ENCODE measurements around the gene ITPR3. TPM values are rescaled to one million over a fixed set of nuclear protein-coding genes. Genes with fewer than 3 reads are reported as not detected.

ITPR3 gene
- polyA plus RNA-seq, 1 of the 3 experiments (the other 2 are of a cell fraction) = 8.1 TPM

DNA sequence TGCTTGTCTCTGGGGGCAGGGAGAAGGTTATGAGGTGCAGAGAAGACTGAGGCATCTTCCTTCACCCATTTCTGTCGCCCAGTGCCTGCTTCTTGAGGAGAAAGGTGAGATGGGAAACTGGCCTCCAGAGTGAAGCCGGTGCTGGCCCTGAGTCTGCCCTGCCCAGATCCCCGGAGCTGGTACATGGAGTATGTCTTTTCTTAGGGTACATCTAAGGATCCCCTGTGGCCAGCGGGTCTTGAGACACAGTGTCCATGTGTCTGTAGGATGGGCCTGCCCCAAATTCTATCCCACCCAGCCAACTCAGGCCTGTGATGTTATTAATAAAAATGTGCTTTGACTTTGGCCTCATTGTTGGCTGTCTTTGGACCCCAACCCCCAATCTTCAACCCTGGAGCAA is 32.2 kb upstream of the ITPR3 start:
- WGBS (ENCODE audit: low lambda C conversion rate) = 72% methylated on average over 2 of the region's 4 CpGs
- TF ChIP-seq ELF1 (IDR thresholded peaks at IDR 0.05) = no peak
- Histone ChIP-seq H3K4me3 (ENCODE audit: low read depth in 2 of 2, low read length in 1 of 2) (no peak overlapping the region), H3K4me1 (ENCODE audit: control insufficient read depth in 1 of 2, insufficient read depth in 2 of 2, low read depth in 1 of 2, low read length in 1 of 2) (peaks cover 11 to 25% of the 10 kb centered on the region in 2 experiments; a peak in 3 of 4 replicates), H4K20me1 (ENCODE audit: insufficient read depth) (no peaks in the 10 kb centered on the region), H3K9me2 (no peaks in the 10 kb centered on the region), H3K9ac (no peak overlapping the region), H2AFZ (ENCODE audit: low read depth) (no peak overlapping the region), H3K27me3 (ENCODE audit: insufficient read depth) (no peaks in the 10 kb centered on the region), H3K36me3 (replicated peaks in 1 of 2; ENCODE audit: control insufficient read depth in 1 of 2, insufficient read depth in 2 of 2, low read length in 1 of 2) (no peaks in the 10 kb centered on the region), H3K9me3 (no peaks in the 10 kb centered on the region), H3F3A (replicated peaks; ENCODE audit: insufficient read depth) (no peaks in the 10 kb centered on the region), H3K4me2 (no peak overlapping the region), H3K27ac (ENCODE audit: low read depth in 2 of 2, low read length in 1 of 2) (no peak overlapping the region), H3K79me2 (ENCODE audit: insufficient read depth) (no peaks in the 10 kb centered on the region)
- no peak for DNase-seq
- ChIA-PET CTCF (interaction anchor here (1.0 to 8.6 kb wide), 7 partner anchors 33 to 566 kb away, joined by 3 to 188 read pairs (median 16); partner anchors contain the start of genes ITPR3, UQCC2 and ZBTB9), POLR2A (no interaction called here)

- H3K27ac ChIP-seq (ENCODE audit: low read depth in 2 of 2, low read length in 1 of 2) = no peak overlapping the region
- WGBS (ENCODE audit: low lambda C conversion rate) = 53% methylated on average over 2 of the region's 4 CpGs
- no peaks in the 10 kb centered on the region for H3K9me3 ChIP-seq
- H3K9ac ChIP-seq = no peak overlapping the region
- H4K20me1 ChIP-seq (ENCODE audit: insufficient read depth) = no peaks in the 10 kb centered on the region
- H2AFZ ChIP-seq (ENCODE audit: low read depth) = no peak overlapping the region
- TF ChIP-seq EP300 (IDR thresholded peaks at IDR 0.05; ENCODE audit: borderline replicate concordance in 1 of 2, low read depth in 1 of 2, low read length in 1 of 2) = no peak
- TF ChIP-seq ZBTB33 (IDR thresholded peaks at IDR 0.05; ENCODE audit: borderline replicate concordance, low read depth) = no peak
- TF ChIP-seq, protein P1, sequence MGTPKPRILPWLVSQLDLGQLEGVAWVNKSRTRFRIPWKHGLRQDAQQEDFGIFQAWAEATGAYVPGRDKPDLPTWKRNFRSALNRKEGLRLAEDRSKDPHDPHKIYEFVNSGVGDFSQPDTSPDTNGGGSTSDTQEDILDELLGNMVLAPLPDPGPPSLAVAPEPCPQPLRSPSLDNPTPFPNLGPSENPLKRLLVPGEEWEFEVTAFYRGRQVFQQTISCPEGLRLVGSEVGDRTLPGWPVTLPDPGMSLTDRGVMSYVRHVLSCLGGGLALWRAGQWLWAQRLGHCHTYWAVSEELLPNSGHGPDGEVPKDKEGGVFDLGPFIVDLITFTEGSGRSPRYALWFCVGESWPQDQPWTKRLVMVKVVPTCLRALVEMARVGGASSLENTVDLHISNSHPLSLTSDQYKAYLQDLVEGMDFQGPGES (IDR thresholded peaks at IDR 0.05; ENCODE audit: low read depth, low read length) = no peak
- no peak for TF ChIP-seq RCOR1 (IDR thresholded peaks at IDR 0.05; ENCODE audit: low read length)
- no peak for TF ChIP-seq JUND (IDR thresholded peaks at IDR 0.05)
- no peak for TF ChIP-seq REST (IDR thresholded peaks at IDR 0.05; ENCODE audit: low read depth, low read length)
- TF ChIP-seq MXI1 (IDR thresholded peaks at IDR 0.05; ENCODE audit: low read depth, low read length) = no peak
- H3F3A ChIP-seq (replicated peaks; ENCODE audit: insufficient read depth) = no peaks in the 10 kb centered on the region
- no peaks in the 10 kb centered on the region for H3K27me3 ChIP-seq (ENCODE audit: insufficient read depth)
- H3K36me3 ChIP-seq (replicated peaks in 1 of 2; ENCODE audit: control insufficient read depth in 1 of 2, insufficient read depth in 2 of 2, low read length in 1 of 2) = no peaks in the 10 kb centered on the region
- no peaks in the 10 kb centered on the region for H3K9me2 ChIP-seq
- H3K4me3 ChIP-seq (ENCODE audit: low read depth in 2 of 2, low read length in 1 of 2) = peak overlapping the region in 1 of 2 experiments; percentile 17; a peak in 1 of 4 replicates
- ChIA-PET POLR2A (interaction anchor here (1.1 kb wide), 1 partner anchor 18 kb away, joined by 3 read pairs; no protein-coding TSS in a partner anchor), CTCF (interaction anchor here (0.8 to 8.6 kb wide), 33 partner anchors 10 to 565 kb away, joined by 3 to 188 read pairs (median 6); partner anchors contain the start of genes ITPR3, UQCC2 and ZBTB9)
- peaks cover 11 to 25% of the 10 kb centered on the region in 2 experiments; a peak in 3 of 4 replicates for H3K4me1 ChIP-seq (ENCODE audit: control insufficient read depth in 1 of 2, insufficient read depth in 2 of 2, low read depth in 1 of 2, low read length in 1 of 2)
- no peak for DNase-seq
- no peaks in the 10 kb centered on the region for H3K79me2 ChIP-seq (ENCODE audit: insufficient read depth)
- H3K4me2 ChIP-seq = no peak overlapping the region
Observed at GRCh38 chr6:33589392-33589730, 31.8 kb upstream of the ITPR3 start.
